ENCODE data around the gene RPS23.

Gene RPS23

DNA sequence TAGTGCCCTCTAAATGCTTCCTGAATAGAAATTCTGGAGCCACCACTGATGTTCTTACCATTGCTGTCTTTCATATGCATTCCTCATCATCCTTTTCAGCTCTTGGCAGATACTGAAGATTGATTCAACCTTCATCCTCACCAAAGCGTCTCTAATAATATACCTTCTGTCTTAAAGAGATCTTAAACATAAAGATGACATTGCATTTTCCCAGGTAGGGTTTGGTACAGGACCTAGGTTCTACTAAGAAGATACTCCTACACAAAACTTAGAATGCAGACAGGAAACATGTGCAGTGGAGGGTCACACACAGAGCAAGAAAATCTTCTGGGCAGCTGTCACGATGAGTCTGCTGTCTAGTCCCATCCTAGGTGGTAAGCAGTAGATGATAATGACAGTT is 41.0 kb upstream of the RPS23 start:
- Histone ChIP-seq H3K9me3 (ENCODE audit: insufficient read depth, low read length) (no peaks in the 10 kb centered on the region), H3K4me2 (ENCODE audit: low read depth, low read length, poor library complexity, severe bottlenecking) (no peak overlapping the region), H3K27me3 (ENCODE audit: low read length) (no peaks in the 10 kb centered on the region), H3K9ac (ENCODE audit: low read length) (no peak overlapping the region), H3K27ac (ENCODE audit: low read depth, low read length) (no peak overlapping the region), H3K79me2 (ENCODE audit: insufficient read depth, low read length) (no peaks in the 10 kb centered on the region), H3K36me3 (ENCODE audit: low read length) (no peaks in the 10 kb centered on the region), H2AFZ (ENCODE audit: low read depth, low read length, severe bottlenecking) (no peak overlapping the region), H3F3A (ENCODE audit: insufficient read depth) (no peaks in the 10 kb centered on the region), H3K4me3 (ENCODE audit: insufficient read depth, low read length, poor library complexity, severe bottlenecking) (no peak overlapping the region), H3K9me2 (replicated peaks; ENCODE audit: insufficient read depth, low read length) (no peaks in the 10 kb centered on the region), H4K20me1 (ENCODE audit: low read depth, low read length) (no peaks in the 10 kb centered on the region)
- no peak for TF ChIP-seq EZH2phosphoT487 (conservative IDR thresholded peaks at IDR 0.05; ENCODE audit: low read length)
- TF ChIP-seq, protein P1, sequence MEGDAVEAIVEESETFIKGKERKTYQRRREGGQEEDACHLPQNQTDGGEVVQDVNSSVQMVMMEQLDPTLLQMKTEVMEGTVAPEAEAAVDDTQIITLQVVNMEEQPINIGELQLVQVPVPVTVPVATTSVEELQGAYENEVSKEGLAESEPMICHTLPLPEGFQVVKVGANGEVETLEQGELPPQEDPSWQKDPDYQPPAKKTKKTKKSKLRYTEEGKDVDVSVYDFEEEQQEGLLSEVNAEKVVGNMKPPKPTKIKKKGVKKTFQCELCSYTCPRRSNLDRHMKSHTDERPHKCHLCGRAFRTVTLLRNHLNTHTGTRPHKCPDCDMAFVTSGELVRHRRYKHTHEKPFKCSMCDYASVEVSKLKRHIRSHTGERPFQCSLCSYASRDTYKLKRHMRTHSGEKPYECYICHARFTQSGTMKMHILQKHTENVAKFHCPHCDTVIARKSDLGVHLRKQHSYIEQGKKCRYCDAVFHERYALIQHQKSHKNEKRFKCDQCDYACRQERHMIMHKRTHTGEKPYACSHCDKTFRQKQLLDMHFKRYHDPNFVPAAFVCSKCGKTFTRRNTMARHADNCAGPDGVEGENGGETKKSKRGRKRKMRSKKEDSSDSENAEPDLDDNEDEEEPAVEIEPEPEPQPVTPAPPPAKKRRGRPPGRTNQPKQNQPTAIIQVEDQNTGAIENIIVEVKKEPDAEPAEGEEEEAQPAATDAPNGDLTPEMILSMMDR (IDR thresholded peaks at IDR 0.05; ENCODE audit: insufficient read depth, low read length, poor library complexity, severe bottlenecking) = no peak

DNA sequence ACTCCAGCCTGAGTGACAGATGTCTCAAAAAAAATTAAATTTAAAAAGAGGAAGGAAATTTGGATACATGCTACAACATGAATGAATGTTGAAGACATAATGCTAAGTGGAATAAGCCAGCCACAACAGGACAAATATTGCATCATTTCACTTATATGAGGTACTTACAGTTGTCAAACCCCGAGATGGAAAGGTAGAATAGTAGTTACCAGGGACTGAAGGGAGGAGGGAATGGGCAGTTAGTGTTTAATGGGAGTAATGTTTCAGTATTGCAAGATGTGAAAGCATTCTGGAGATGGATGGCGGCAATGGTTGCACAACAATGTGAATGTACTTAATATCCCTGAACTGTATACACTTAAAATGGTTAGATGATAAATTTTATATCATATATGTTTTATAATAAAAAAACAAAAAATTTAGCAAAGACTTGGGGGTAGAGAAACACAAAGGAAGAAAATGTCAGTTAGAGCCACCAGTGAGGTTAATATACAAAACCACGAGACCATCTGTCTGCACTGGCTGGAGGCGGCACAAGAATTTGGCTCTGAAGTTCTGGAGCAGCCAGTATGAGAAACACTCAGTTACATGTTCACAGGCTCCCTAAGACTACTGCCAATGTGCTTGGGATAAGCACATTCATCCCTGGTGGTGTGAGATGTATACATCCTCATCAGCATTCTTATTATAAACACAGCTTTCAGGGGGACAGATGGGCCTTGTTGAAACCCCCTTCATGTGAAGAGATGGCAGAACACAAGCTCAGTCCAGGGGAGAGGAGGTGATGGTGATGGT is 37.0 kb upstream of the RPS23 start:
- Histone ChIP-seq H3K9me2 (replicated peaks; ENCODE audit: insufficient read depth, low read length) (no peaks in the 10 kb centered on the region), H3K36me3 (ENCODE audit: low read length) (no peaks in the 10 kb centered on the region), H3K4me3 (ENCODE audit: insufficient read depth, low read length, poor library complexity, severe bottlenecking) (no peak overlapping the region), H3K27ac (ENCODE audit: low read depth, low read length) (no peak overlapping the region), H3K9ac (ENCODE audit: low read length) (no peak overlapping the region), H3K9me3 (ENCODE audit: insufficient read depth, low read length) (no peaks in the 10 kb centered on the region), H3F3A (ENCODE audit: insufficient read depth) (no peaks in the 10 kb centered on the region), H4K20me1 (ENCODE audit: low read depth, low read length) (no peaks in the 10 kb centered on the region; the same call in 1 of the 2 replicates), H3K79me2 (ENCODE audit: insufficient read depth, low read length) (no peaks in the 10 kb centered on the region), H3K27me3 (ENCODE audit: low read length) (no peaks in the 10 kb centered on the region), H2AFZ (ENCODE audit: low read depth, low read length, severe bottlenecking) (no peak overlapping the region), H3K4me2 (ENCODE audit: low read depth, low read length, poor library complexity, severe bottlenecking) (no peak overlapping the region)
- TF ChIP-seq, protein P1 (IDR thresholded peaks at IDR 0.05; ENCODE audit: insufficient read depth, low read length, poor library complexity, severe bottlenecking) = no peak
- no peak for TF ChIP-seq EZH2phosphoT487 (conservative IDR thresholded peaks at IDR 0.05; ENCODE audit: low read length)

DNA sequence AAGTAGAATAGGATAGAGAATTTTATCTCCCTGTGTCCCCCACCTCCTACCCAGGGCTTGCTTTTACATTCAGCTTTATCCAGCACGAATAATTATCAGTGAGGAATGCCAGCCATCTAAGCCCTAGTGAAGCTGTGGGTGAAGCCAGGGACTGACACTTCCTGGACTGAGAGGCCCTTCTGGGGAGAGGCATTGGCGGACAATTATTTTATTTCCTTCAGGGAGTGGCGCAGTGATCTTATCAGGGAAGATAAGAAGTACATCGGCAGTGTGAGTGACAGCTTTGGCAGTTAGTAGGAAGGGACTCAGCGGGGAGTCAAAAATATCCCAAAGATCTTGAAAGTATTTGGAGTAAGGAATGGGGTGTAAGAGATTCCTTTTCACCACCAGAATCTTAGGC is 34.9 kb upstream of the RPS23 start:
- H3K36me3 ChIP-seq (ENCODE audit: low read length) = no peaks in the 10 kb centered on the region
- TF ChIP-seq, protein P1 (IDR thresholded peaks at IDR 0.05; ENCODE audit: insufficient read depth, low read length, poor library complexity, severe bottlenecking) = no peak
- TF ChIP-seq EZH2phosphoT487 (conservative IDR thresholded peaks at IDR 0.05; ENCODE audit: low read length) = no peak
- no peak overlapping the region for H3K4me2 ChIP-seq (ENCODE audit: low read depth, low read length, poor library complexity, severe bottlenecking)
- no peaks in the 10 kb centered on the region for H3K27me3 ChIP-seq (ENCODE audit: low read length)
- no peak overlapping the region for H3K4me3 ChIP-seq (ENCODE audit: insufficient read depth, low read length, poor library complexity, severe bottlenecking)
- H2AFZ ChIP-seq (ENCODE audit: low read depth, low read length, severe bottlenecking) = no peak overlapping the region
- H4K20me1 ChIP-seq (ENCODE audit: low read depth, low read length) = no peaks in the 10 kb centered on the region; the same call in 1 of the 2 replicates
- no peaks in the 10 kb centered on the region for H3K79me2 ChIP-seq (ENCODE audit: insufficient read depth, low read length)
- no peak overlapping the region for H3K27ac ChIP-seq (ENCODE audit: low read depth, low read length)
- H3F3A ChIP-seq (ENCODE audit: insufficient read depth) = no peaks in the 10 kb centered on the region
- H3K9me2 ChIP-seq (replicated peaks; ENCODE audit: insufficient read depth, low read length) = no peaks in the 10 kb centered on the region
- H3K9me3 ChIP-seq (ENCODE audit: insufficient read depth, low read length) = no peaks in the 10 kb centered on the region
- no peak overlapping the region for H3K9ac ChIP-seq (ENCODE audit: low read length)

Measured in SU-DHL-6 (cell line).